ENCODE results near the gene KRT6B.

GRCh38 chr12:52454411-52455201 is 2.7 kb upstream of the KRT6B start:
- no peak for TF ChIP-seq CTCF (IDR thresholded peaks at IDR 0.05)
- TF ChIP-seq POLR2A (IDR thresholded peaks at IDR 0.05), result no peak

Measured in Peyer's patch (tissue), 4 donors.